H1 (cell line): ENCODE results near the gene OGFOD2. TPM values are rescaled to one million over a fixed set of nuclear protein-coding genes. Genes with fewer than 3 reads are reported as not detected.

Source experiments
- ASH2L ChIP-seq: fragments of 200-600, 300-600 bp; sonication (generic); IDR thresholded peaks from one replicate; pipeline ENCODE4 v1.7.1; 2017; ENCODE audit warnings: low read length
- ATF3 ChIP-seq: IDR thresholded peaks from 2 replicates; pipeline ENCODE4 v1.6.1; 2011; ENCODE audit warnings: low read depth, mild to moderate bottlenecking, low read length; ENCODE audit not compliant: insufficient read depth
- BACH1 ChIP-seq: IDR thresholded peaks from 2 replicates; pipeline ENCODE4 v1.6.1; 2012; ENCODE audit warnings: low read length, improper control_type of control experiment
- CHD1 ChIP-seq: IDR thresholded peaks from 2 replicates; pipeline ENCODE4 v1.6.1; 2012; ENCODE audit warnings: low read depth, low read length, improper control_type of control experiment
- EZH2 ChIP-seq: fragments of 200-600 bp; sonication (generic); IDR thresholded peaks from 2 replicates; pipeline ENCODE4 v1.7.1; 2012; ENCODE audit warnings: low read depth, mild to moderate bottlenecking, moderate library complexity, low read length, inconsistent platforms; ENCODE audit not compliant: severe bottlenecking
- KDM4A ChIP-seq: IDR thresholded peaks from one replicate; pipeline ENCODE4 v1.7.1; 2012; ENCODE audit warnings: low read depth, mild to moderate bottlenecking, moderate library complexity, low read length, inconsistent platforms; ENCODE audit not compliant: severe bottlenecking
- KDM5A ChIP-seq: fragments of 200-600 bp; IDR thresholded peaks from 2 replicates; pipeline ENCODE4 v1.7.1; 2012; ENCODE audit warnings: mild to moderate bottlenecking, low read length, inconsistent platforms, mixed read lengths
- MAX ChIP-seq: IDR thresholded peaks from 2 replicates; pipeline ENCODE4 v1.6.1; 2012; ENCODE audit warnings: inconsistent platforms
- POLR2A ChIP-seq, 2 experiments: IDR thresholded peaks; 1 replicate in 1 of 2; 2 replicates in 1 of 2; pipeline ENCODE4 v1.6.1; 2011; ENCODE audit warnings: low read depth in 2 of 2, low read length in 2 of 2, mild to moderate bottlenecking in 2 of 2; ENCODE audit errors: control extremely low read depth in 1 of 2
- SIN3A ChIP-seq, 2 experiments: IDR thresholded peaks in 1 of 2; conservative IDR thresholded peaks in 1 of 2; 2 replicates each; pipeline ENCODE4 v1.6.1; 2011 to 2012; ENCODE audit warnings: low read length in 2 of 2, improper control_type of control experiment in 1 of 2, low read depth in 1 of 2, mild to moderate bottlenecking in 1 of 2
- TAF1 ChIP-seq: IDR thresholded peaks from 2 replicates; pipeline ENCODE4 v1.6.1; 2011; ENCODE audit warnings: mild to moderate bottlenecking, low read depth, low read length
- polyA plus RNA-seq, 7 experiments: library from polyadenylated mRNA; depleted of rRNA in 3 of 7; stranded (reverse) in 5 of 7; unstranded in 2 of 7; fragments of >200 nt in 5 of 7; fragments of 200-250 nt in 2 of 7; gene quantifications; 1 replicate in 5 of 7; 2 replicates in 1 of 7; 4 replicates in 1 of 7; pipeline versions ENCODE4 v1.2.1 to v1.2.3, GENCODE V29; 2011 to 2013; ENCODE audit warnings: missing spikeins in 2 of 7, mixed read lengths in 2 of 7
- total RNA-seq: library from RNA; stranded (reverse); fragmentation: NEBNext Ultra II Directional; extraction: Animal tissue kit (Norgen Biotek cat#: 25700); gene quantifications from 2 replicates; pipeline ENCODE4 v1.2.1, GENCODE V29; 2021
- TF ChIP-seq, protein P1 (sequence below): fragments of 300-600 bp; sonication (generic); IDR thresholded peaks from 2 replicates; pipeline ENCODE4 v1.7.1; 2012; ENCODE audit warnings: low read length, moderate library complexity, mild to moderate bottlenecking, inconsistent platforms; ENCODE audit not compliant: insufficient replicate concordance

Gene OGFOD2
- total and polyA plus RNA-seq, 2 of the 8 experiments (the other 6 are each of a cell fraction or from before 2014, with no cell fraction given): 17.3 to 20.3 TPM

DNA sequence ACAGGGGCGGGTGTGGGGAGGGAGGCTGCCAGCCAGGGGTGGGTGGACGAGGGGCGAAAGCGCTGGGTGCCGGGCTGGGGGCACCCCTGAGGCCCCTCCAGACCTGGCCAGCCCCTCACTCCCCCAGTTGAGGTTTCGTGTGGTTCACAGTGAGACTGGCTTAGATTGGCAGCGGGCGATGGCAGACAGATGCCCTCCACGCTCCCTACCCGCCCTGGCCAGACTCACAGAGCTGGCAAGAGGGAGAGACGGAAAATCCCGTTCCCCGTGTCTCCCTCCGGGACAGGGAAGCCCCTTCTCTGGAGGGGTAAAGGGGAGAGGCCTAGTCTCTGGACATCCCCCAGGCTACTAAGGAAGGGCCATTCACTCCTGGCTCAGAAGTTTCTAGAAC lies 45.9 kb upstream of the OGFOD2 start (continued):
- TF ChIP-seq, protein P1, sequence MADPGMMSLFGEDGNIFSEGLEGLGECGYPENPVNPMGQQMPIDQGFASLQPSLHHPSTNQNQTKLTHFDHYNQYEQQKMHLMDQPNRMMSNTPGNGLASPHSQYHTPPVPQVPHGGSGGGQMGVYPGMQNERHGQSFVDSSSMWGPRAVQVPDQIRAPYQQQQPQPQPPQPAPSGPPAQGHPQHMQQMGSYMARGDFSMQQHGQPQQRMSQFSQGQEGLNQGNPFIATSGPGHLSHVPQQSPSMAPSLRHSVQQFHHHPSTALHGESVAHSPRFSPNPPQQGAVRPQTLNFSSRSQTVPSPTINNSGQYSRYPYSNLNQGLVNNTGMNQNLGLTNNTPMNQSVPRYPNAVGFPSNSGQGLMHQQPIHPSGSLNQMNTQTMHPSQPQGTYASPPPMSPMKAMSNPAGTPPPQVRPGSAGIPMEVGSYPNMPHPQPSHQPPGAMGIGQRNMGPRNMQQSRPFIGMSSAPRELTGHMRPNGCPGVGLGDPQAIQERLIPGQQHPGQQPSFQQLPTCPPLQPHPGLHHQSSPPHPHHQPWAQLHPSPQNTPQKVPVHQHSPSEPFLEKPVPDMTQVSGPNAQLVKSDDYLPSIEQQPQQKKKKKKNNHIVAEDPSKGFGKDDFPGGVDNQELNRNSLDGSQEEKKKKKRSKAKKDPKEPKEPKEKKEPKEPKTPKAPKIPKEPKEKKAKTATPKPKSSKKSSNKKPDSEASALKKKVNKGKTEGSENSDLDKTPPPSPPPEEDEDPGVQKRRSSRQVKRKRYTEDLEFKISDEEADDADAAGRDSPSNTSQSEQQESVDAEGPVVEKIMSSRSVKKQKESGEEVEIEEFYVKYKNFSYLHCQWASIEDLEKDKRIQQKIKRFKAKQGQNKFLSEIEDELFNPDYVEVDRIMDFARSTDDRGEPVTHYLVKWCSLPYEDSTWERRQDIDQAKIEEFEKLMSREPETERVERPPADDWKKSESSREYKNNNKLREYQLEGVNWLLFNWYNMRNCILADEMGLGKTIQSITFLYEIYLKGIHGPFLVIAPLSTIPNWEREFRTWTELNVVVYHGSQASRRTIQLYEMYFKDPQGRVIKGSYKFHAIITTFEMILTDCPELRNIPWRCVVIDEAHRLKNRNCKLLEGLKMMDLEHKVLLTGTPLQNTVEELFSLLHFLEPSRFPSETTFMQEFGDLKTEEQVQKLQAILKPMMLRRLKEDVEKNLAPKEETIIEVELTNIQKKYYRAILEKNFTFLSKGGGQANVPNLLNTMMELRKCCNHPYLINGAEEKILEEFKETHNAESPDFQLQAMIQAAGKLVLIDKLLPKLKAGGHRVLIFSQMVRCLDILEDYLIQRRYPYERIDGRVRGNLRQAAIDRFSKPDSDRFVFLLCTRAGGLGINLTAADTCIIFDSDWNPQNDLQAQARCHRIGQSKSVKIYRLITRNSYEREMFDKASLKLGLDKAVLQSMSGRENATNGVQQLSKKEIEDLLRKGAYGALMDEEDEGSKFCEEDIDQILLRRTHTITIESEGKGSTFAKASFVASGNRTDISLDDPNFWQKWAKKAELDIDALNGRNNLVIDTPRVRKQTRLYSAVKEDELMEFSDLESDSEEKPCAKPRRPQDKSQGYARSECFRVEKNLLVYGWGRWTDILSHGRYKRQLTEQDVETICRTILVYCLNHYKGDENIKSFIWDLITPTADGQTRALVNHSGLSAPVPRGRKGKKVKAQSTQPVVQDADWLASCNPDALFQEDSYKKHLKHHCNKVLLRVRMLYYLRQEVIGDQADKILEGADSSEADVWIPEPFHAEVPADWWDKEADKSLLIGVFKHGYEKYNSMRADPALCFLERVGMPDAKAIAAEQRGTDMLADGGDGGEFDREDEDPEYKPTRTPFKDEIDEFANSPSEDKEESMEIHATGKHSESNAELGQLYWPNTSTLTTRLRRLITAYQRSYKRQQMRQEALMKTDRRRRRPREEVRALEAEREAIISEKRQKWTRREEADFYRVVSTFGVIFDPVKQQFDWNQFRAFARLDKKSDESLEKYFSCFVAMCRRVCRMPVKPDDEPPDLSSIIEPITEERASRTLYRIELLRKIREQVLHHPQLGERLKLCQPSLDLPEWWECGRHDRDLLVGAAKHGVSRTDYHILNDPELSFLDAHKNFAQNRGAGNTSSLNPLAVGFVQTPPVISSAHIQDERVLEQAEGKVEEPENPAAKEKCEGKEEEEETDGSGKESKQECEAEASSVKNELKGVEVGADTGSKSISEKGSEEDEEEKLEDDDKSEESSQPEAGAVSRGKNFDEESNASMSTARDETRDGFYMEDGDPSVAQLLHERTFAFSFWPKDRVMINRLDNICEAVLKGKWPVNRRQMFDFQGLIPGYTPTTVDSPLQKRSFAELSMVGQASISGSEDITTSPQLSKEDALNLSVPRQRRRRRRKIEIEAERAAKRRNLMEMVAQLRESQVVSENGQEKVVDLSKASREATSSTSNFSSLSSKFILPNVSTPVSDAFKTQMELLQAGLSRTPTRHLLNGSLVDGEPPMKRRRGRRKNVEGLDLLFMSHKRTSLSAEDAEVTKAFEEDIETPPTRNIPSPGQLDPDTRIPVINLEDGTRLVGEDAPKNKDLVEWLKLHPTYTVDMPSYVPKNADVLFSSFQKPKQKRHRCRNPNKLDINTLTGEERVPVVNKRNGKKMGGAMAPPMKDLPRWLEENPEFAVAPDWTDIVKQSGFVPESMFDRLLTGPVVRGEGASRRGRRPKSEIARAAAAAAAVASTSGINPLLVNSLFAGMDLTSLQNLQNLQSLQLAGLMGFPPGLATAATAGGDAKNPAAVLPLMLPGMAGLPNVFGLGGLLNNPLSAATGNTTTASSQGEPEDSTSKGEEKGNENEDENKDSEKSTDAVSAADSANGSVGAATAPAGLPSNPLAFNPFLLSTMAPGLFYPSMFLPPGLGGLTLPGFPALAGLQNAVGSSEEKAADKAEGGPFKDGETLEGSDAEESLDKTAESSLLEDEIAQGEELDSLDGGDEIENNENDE: no peak
- TF ChIP-seq KDM5A (no peak), POLR2A (IDR thresholded peaks at IDR 0.05; ENCODE audit: control extremely low read depth in 1 of 2, low read depth in 2 of 2, low read length in 2 of 2) (no peak), KDM4A (no peak), ATF3 (no peak), ASH2L (no peak), BACH1 (no peak), SIN3A (conservative IDR thresholded peaks at IDR 0.05 in 1 of 2, IDR thresholded peaks at IDR 0.05 in 1 of 2; ENCODE audit: low read depth in 1 of 2, low read length in 2 of 2) (no peak), EZH2 (no peak), CHD1 (no peak), TAF1 (no peak), MAX (no peak)
